ENCODE measurements around the gene TTYH1.
"Not testable (repeated sequence)": the region's sequence is repeated elsewhere in the genome, so short reads cannot be mapped to it uniquely, and the experiment has no call there.

Gene TTYH1

DNA sequence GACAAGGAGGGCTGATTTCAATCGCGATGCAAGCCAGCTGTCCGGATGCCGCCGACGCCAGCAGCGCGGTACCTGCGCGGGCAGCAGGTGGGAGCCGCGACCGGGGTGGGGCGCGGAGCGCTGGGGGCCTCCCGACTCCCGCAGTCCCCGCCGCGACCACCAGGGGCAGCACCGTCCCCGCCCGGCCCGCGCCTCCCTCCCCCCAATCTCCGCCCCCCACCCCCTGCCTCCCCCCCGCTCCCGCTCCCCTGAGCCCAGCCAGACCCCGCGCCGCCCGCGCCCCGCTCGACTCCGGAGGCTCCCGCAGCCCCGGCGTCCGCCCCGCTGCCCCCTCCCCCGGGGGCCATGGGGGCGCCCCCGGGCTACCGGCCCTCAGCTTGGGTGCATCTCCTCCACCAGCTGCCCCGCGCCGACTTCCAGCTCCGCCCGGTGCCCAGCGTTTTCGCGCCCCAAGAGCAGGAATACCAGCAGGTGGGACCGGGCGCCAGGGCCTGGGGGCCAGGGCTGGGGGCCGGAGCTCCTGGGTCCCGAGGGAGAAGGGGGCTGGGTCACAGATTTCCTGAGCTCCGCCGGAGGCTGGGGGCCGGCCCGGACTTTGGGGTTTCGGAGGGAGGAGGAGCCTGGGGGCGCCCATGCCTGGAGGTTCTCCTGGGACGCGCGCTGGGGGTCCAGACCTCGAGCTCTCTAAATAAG lies at the start of gene TTYH1:
Gene TTYH1 (plus strand): TSS at position 257 of the 693 bp plus-strand sequence. CDS start 89 bp downstream, at position 346.
- no peak for DNase-seq (ENCODE audit: low read depth in 2 of 2)

DNA sequence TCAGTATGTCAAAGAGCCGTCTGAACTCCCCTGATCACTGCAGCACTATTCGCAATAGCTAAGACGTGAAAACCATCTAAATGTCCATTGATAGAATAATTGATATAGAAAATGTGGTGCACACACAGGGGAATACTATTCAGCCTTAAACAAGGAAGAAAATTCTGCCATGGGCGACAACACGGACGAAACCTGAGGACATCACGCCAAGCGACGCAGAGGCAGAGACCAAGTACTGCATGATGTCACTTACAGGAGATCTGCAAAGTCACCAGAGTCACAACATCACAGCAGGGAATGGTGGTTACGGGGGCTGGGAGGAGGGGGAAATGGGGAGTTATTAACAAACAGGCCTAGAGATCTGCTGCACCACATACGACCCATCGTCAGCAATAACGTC lies 49.5 kb upstream of the TTYH1 start:
- DNase-seq (ENCODE audit: low read depth in 2 of 2), result not testable (repeated sequence)

GRCh38 chr19:54366811-54367210 lies 48.5 kb upstream of the TTYH1 start:
- no peak for DNase-seq (ENCODE audit: low read depth in 2 of 2)

DNA sequence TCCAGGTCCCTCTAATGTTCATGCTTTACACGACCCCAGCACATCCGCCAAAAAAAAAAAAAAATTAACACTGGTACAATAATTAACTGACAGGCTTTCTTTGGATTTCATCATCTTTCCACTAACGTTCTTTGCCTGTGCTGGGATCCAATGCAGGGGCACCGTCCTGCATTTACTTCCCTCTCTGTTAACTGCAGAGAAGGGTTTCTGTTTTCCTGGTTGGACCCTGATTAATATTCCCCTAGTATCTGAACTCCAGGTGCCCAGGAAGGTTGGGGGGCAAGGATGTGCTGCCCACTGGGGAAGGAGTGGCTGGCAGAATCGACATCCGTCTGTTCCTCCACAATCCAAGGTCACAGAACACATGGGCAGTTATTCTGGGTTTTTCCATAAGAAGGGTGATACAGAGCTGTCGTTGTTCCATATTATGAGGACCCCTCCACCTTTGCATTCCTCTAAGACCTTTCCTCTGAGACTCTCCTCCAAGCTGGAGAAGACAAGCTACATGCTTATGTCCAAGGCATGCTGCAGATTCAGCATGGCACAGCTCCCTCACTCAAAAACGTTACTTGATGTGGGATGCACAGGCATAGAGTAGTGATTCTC lies 46.1 kb upstream of the TTYH1 start:
- DNase-seq (ENCODE audit: low read depth in 2 of 2), result no peak

- not testable (repeated sequence) for DNase-seq (ENCODE audit: low read depth in 2 of 2)
Observed at GRCh38 chr19:54369688-54370433, 45.4 kb upstream of the TTYH1 start.

DNA sequence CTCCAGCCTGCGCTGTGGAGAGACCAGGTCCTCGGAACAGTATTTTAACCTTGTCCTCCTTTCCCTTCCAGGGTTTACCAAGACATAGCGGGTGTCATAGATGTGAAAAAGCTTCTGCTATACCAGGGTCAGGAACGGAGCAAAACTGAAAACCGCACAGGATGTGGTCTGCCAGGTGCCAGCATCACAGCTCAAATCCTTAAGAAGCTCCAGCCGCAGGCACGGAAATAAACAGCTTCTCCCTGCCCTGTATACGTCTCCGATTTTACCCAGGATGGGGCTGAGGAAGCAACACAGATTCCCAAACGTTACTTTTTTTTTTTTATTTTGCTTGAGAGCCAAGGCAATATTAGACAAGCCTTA lies 44.8 kb upstream of the TTYH1 start:
- DNase-seq (ENCODE audit: low read depth in 2 of 2), result peak in 1 of 2 donors; percentile 40

GRCh38 chr19:54371453-54371852 lies 43.8 kb upstream of the TTYH1 start:
- not testable (repeated sequence) for DNase-seq (ENCODE audit: low read depth in 2 of 2)

DNA sequence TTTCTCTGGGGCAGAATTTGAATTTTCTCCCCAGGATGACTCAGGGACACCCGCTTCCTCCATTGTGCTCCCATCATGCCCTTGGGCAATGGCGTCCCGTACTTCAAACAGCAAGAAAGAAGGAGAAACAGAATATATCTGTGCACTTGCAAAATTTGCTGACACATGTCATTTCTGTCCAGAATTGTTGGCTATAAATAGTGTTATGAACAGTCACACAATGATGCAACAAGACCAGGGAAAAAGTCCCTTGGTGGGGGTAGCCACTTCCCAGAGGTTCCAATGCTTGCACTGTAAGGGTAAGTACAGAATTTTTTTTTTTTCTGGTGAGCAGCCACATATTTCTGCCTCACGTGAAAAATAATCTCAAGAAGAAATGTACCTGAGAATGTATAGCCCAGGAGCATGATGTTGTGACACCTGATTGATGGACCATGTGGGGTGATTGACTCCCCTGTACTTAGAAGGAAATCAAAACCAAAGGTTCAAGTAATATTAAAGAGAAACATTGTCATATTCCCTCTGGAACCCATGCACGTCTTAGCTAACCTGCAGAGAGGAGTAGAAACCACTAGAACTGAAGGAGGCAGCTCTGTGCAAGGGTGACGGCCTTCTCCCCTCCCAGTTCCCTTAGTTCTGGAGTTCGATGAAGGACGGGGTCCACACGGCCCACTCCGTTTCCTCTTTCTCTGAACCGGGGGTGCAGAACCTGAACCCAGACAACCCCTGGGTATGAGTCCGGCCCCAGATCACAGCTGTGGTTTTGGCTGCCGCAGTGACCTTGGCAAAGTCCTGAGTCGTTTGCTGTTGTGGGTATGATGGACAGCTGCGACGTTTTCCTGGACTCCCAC lies 41.3 kb upstream of the TTYH1 start:
- DNase-seq (ENCODE audit: low read depth in 2 of 2), result no peak

DNA sequence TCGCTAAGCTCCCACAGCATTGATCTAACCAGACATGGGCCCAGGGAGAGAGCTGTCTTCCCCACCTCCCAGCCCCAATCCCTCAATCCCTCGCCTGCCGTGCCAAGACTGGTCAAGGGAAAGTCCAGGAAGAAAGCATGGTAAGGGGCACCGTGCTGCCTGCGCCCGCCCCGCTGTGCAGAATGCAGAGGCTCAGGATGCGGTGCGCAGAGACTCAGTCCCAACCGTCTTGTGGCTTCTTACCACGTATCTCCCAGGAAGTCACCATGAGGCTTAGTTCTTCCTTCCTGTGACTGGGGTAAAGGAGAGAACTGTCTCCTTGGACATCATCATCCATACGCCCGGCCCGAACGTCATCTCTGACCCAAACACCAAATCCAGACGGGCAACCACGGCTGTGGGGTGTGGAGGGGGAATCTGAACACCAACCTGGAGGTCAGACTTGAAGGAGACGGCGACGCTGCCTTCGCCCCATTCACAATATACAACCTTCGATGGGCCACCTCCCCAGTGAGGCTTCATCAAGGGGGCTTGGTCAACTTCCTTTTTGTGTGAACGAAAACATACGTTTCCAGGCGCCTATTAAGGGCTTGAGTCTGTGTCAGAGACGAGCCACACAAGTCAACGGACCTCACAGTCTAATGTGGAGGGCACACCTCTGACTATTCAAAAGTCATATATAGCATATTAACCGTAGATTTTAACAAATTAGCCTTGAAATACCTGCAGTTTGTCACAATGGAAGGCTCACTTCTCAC lies 39.9 kb upstream of the TTYH1 start:
- not testable (repeated sequence) for DNase-seq (ENCODE audit: low read depth in 2 of 2)

DNA sequence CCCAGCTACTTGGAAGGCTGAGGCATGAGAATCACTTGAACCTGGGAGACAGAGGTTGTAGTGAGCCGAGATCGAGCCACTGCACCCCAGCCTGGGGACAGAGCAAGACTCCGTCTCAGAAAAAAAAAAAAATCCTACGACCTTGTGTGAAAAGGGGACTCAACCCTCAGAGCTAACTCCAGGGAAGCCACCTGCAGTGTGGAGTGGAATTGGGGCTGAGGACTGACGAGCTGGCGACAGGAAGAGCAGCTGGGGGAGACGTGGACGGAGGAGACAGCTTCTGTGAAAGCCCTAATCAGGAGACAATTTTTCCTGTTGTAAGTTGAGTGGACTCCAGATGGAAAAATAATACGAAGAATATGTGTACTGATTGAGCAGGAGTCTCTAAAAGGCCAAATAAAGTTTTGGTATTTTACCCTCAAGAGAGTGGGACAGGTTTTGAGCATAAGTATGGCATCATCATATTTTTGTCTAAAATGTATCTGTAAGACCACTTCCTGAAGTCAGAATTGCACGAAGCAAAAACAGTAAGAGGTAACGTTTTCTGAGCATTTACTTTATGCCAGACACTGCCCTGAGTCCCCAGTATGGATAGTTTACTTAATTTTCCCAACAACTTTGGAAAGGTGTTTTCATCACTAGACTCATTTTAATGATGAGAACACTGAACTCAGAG lies 38.5 kb upstream of the TTYH1 start:
- DNase-seq (ENCODE audit: low read depth in 2 of 2), result no peak

GRCh38 chr19:54379187-54379678 lies 36.0 kb upstream of the TTYH1 start:
- no peak for DNase-seq (ENCODE audit: low read depth in 2 of 2)

GRCh38 chr19:54380897-54381296 lies 34.4 kb upstream of the TTYH1 start:
- DNase-seq (ENCODE audit: low read depth in 2 of 2), result no peak

GRCh38 chr19:54382041-54382440 lies 33.2 kb upstream of the TTYH1 start:
- DNase-seq (ENCODE audit: low read depth in 2 of 2), result not testable (repeated sequence)

- DNase-seq (ENCODE audit: low read depth in 2 of 2), result no peak
Observed at GRCh38 chr19:54383330-54383729, 31.9 kb upstream of the TTYH1 start.

DNA sequence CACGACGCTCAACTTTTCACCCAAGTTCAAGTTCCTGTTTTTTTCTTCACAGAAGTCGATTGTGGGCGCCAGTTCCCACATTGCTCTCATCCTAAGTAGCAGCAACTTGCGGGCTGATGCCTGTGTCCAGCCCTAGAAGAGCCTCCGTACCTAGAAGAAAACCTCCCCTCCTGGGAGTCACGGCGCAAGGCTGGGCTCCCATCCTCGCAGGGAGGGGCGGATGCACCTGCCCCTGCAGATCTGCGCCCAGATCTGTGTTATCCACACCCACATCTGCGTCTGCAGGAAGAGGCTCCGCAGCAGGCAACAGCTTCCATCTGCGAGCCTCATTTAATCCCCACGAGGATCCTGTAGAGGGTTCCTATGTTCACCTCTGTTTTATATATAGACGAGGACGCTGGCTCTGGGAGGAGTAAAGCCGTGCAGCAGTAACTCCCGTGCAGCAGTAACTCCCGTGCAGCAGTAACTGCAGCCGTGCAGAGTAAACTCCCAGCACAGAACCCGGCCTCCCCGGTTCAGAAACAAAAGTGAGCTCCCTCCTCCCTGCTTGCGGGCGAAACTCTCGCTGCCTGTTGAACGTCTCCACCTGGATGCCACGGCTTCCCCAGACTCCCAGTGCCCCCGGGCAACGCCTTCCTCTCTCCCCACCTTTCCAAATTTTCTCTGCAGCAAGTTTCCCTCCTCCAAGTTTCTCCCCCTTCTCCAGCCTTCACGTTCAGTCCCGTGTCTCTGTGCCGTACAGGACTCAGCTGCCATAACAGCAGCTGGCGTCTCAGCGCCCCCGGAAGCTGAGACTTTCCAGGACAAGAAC lies 27.1 kb upstream of the TTYH1 start:
- no peak for DNase-seq (ENCODE audit: low read depth in 2 of 2)

- no peak for DNase-seq (ENCODE audit: low read depth in 2 of 2)
Observed at GRCh38 chr19:54388802-54389139, 26.5 kb upstream of the TTYH1 start.

DNA sequence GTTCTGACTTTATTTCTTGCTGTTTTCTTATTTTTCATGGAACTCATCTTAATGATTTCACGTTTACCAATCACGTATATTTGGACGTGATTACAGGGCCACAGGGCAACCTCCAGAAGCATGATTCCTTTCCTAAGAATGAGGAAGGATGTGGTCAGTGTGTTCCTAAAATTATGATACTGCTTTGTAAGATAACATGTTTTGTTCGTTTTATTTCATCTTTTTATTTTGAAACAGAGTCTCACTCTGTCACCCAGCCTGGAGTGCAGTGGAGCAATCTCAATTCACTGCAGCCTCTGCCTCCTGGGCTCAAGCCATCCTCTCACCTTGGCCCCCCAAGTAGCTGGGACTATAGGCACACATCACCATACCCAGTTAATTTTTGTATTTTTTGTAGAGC lies 25.7 kb upstream of the TTYH1 start:
- DNase-seq (ENCODE audit: low read depth in 2 of 2), result no peak

DNA sequence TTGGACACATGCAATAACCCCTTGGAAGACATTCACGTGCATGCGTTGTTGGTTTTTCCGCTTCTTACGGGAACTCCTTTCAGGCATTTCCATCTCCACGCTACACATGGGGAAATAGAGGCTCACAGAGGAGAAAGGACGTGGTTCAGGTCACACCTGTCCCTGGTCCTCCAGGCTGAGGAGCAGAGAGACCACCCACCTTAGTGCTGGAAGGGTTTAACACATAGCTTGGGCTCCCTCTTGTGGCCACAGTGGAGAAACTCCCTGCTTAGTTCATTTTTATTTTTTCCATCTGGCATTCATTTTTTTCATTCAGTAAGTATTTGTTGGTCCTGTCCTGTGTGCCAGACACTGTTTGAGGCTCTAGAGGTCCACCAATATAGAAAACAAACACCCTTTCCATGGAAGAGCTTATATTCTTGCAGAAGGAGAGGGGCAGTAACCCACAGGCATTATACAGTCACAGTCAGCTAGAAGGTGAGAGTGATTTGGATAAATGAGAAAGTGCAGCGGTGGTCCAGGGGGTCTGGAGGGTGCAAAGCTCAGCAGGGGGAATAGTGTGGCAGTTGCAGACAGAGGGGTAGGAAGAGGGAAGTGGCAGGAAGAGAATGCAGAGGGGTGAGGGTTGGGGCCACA lies 24.2 kb upstream of the TTYH1 start:
- DNase-seq (ENCODE audit: low read depth in 2 of 2), result peak in 1 of 2 donors; percentile 42

GRCh38 chr19:54391589-54392061 lies 23.6 kb upstream of the TTYH1 start:
- DNase-seq (ENCODE audit: low read depth in 2 of 2), result no peak
